ENCODE data around the gene RELCH. TPM values are rescaled to one million over a fixed set of nuclear protein-coding genes. Genes with fewer than 3 reads are reported as not detected.

Gene RELCH
- total RNA-seq, 4 donors from 2014 or later = 11.2 to 71.3 (median 26.5) TPM

- TF ChIP-seq CTCF (IDR thresholded peaks at IDR 0.05) = no peak
- TF ChIP-seq POLR2A (IDR thresholded peaks at IDR 0.05) = no peak
- Histone ChIP-seq H3K4me3 (no peak overlapping the region), H3K4me1 (no peaks in the 10 kb centered on the region), H3K27me3 (no peaks in the 10 kb centered on the region), H3K9me3 (no peaks in the 10 kb centered on the region), H3K36me3 (no peaks in the 10 kb centered on the region), H3K27ac (no peak overlapping the region)
- DNase-seq = no peak
- intact Hi-C loops (cut with DNase I; ENCODE audit: low total_unique reads) = no loop called here
Observed at GRCh38 chr18:62301322-62301721, 114.3 kb downstream of the RELCH start.

GRCh38 chr18:62312851-62313250, 125.8 kb downstream of the RELCH start:
- H3K4me1 ChIP-seq = no peaks in the 10 kb centered on the region
- H3K4me3 ChIP-seq = no peak overlapping the region
- TF ChIP-seq CTCF (IDR thresholded peaks at IDR 0.05) (no peak), POLR2A (IDR thresholded peaks at IDR 0.05) (no peak)
- intact Hi-C loops (cut with DNase I; ENCODE audit: low total_unique reads) = no loop called here
- H3K27me3 ChIP-seq = no peaks in the 10 kb centered on the region
- no peak for DNase-seq
- no peak overlapping the region for H3K27ac ChIP-seq
- H3K36me3 ChIP-seq = no peaks in the 10 kb centered on the region
- no peaks in the 10 kb centered on the region for H3K9me3 ChIP-seq

GRCh38 chr18:62318228-62319180, 131.4 kb downstream of the RELCH start:
- peaks cover 0 to 15% of the 10 kb centered on the region in 2 donors for H3K27me3 ChIP-seq
- H3K27ac ChIP-seq = no peak overlapping the region
- H3K9me3 ChIP-seq = no peaks in the 10 kb centered on the region
- no peaks in the 10 kb centered on the region for H3K4me1 ChIP-seq
- intact Hi-C loops (cut with DNase I; ENCODE audit: low total_unique reads) = no loop called here
- DNase-seq = no peak
- H3K4me3 ChIP-seq = no peak overlapping the region
- no peaks in the 10 kb centered on the region for H3K36me3 ChIP-seq
- TF ChIP-seq CTCF (IDR thresholded peaks at IDR 0.05) (no peak), POLR2A (IDR thresholded peaks at IDR 0.05) (no peak)

GRCh38 chr18:62321201-62321600, 134.1 kb downstream of the RELCH start:
- no peak for DNase-seq
- intact Hi-C loops (cut with DNase I; ENCODE audit: low total_unique reads) = no loop called here
- Histone ChIP-seq H3K4me1 (peaks cover 0 to 9% of the 10 kb centered on the region in 2 donors), H3K9me3 (no peaks in the 10 kb centered on the region), H3K4me3 (no peak overlapping the region), H3K36me3 (no peaks in the 10 kb centered on the region), H3K27ac (no peak overlapping the region), H3K27me3 (peaks cover 6 to 20% of the 10 kb centered on the region in 2 donors)
- no peak for TF ChIP-seq CTCF (IDR thresholded peaks at IDR 0.05)
- no peak for TF ChIP-seq POLR2A (IDR thresholded peaks at IDR 0.05)

- Histone ChIP-seq H3K4me3 (no peak overlapping the region), H3K27me3 (peaks cover 11 to 43% of the 10 kb centered on the region in 2 donors), H3K36me3 (no peaks in the 10 kb centered on the region), H3K9me3 (no peaks in the 10 kb centered on the region), H3K27ac (no peak overlapping the region), H3K4me1 (peaks cover 0 to 9% of the 10 kb centered on the region in 2 donors)
- intact Hi-C loops (cut with DNase I; ENCODE audit: low total_unique reads) = no loop called here
- DNase-seq = no peak
- TF ChIP-seq POLR2A (IDR thresholded peaks at IDR 0.05) (no peak), CTCF (IDR thresholded peaks at IDR 0.05) (no peak)
Observed at GRCh38 chr18:62323483-62324180, 136.6 kb downstream of the RELCH start.

All from uterus (tissue), 4 donors.